ENCODE data around the gene HGS.

Gene HGS

DNA sequence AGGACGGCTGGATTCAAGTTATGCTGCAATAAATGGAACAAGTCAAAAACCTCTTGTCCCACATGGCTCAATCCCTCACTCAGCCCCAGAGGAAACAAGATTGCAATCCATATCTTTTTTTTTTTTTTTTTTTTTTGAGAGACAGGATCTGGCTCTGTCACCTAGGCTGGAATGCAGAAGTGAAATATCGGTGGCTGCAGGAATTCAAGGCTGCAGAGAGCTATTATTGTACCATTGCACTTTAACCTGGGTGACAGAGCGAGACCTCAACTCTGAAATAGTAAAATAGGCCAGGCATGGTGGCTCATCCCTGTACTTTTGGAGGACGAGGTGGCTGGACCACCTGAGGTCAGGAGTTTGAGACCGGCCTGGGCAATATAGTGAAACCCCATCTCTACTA is 24.8 kb upstream of the HGS start:
- no peak overlapping the region for H3K4me2 ChIP-seq (ENCODE audit: low read length)
- peaks cover 2% of the 10 kb centered on the region for H3K36me3 ChIP-seq (ENCODE audit: insufficient read depth, low read length)
- peaks cover 2% of the 10 kb centered on the region for H3K4me1 ChIP-seq (ENCODE audit: control insufficient read depth, insufficient read depth, low read length)
- no peak overlapping the region for H3K4me3 ChIP-seq (ENCODE audit: low read length)
- no peaks in the 10 kb centered on the region for H3K9me3 ChIP-seq (replicated peaks; ENCODE audit: low read length)
- H3K9ac ChIP-seq (ENCODE audit: low read depth, low read length) = no peak overlapping the region
- no peaks in the 10 kb centered on the region for H3K27me3 ChIP-seq (ENCODE audit: control insufficient read depth, insufficient read depth, low read length)

GRCh38 chr17:81660441-81660840 is 23.4 kb upstream of the HGS start:
- Histone ChIP-seq H3K9ac (ENCODE audit: low read depth, low read length) (no peak overlapping the region), H3K4me1 (ENCODE audit: control insufficient read depth, insufficient read depth, low read length) (peaks cover 9% of the 10 kb centered on the region), H3K27me3 (ENCODE audit: control insufficient read depth, insufficient read depth, low read length) (no peaks in the 10 kb centered on the region)

DNA sequence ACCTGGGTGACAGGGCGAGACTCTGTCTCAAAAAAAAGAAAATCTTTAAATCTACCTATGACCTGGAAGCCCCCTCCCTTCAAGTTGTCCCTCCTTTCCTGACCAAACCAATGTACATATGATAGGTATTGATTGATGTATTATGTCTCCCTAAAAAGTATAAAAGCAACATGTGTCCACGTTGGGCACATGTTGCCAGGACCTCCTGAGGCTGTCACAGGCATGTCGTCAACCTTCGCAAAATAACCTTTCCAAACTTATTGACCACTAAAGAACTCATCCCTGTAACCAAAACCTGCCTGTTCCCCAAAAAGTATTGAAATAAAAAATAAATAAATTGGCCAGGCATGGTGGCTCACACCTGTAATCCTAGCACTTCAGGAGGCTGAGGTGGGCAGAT is 21.8 kb upstream of the HGS start:
- Histone ChIP-seq H3K4me2 (ENCODE audit: low read length) (no peak overlapping the region), H3K36me3 (ENCODE audit: insufficient read depth, low read length) (peaks cover 13% of the 10 kb centered on the region), H3K27me3 (ENCODE audit: control insufficient read depth, insufficient read depth, low read length) (no peaks in the 10 kb centered on the region), H3K9me3 (replicated peaks; ENCODE audit: low read length) (no peaks in the 10 kb centered on the region), H3K9ac (ENCODE audit: low read depth, low read length) (no peak overlapping the region), H3K4me1 (ENCODE audit: control insufficient read depth, insufficient read depth, low read length) (peaks cover 13% of the 10 kb centered on the region), H3K4me3 (ENCODE audit: low read length) (no peak overlapping the region)

More at GRCh38 chr17:81660441-81660840, 23.4 kb upstream of the HGS start:
- H3K9me3 ChIP-seq (replicated peaks; ENCODE audit: low read length) = no peaks in the 10 kb centered on the region
- no peak overlapping the region for H3K4me2 ChIP-seq (ENCODE audit: low read length)
- peaks cover 13% of the 10 kb centered on the region for H3K36me3 ChIP-seq (ENCODE audit: insufficient read depth, low read length)
- no peak overlapping the region for H3K4me3 ChIP-seq (ENCODE audit: low read length)

GRCh38 chr17:81664051-81664470 is 19.8 kb upstream of the HGS start:
- H3K9ac ChIP-seq (ENCODE audit: low read depth, low read length) = no peak overlapping the region
- no peaks in the 10 kb centered on the region for H3K27me3 ChIP-seq (ENCODE audit: control insufficient read depth, insufficient read depth, low read length)
- H3K4me2 ChIP-seq (ENCODE audit: low read length) = no peak overlapping the region
- peaks cover 21% of the 10 kb centered on the region for H3K4me1 ChIP-seq (ENCODE audit: control insufficient read depth, insufficient read depth, low read length)
- H3K36me3 ChIP-seq (ENCODE audit: insufficient read depth, low read length) = peaks cover 13% of the 10 kb centered on the region
- H3K9me3 ChIP-seq (replicated peaks; ENCODE audit: low read length) = no peaks in the 10 kb centered on the region
- no peak overlapping the region for H3K4me3 ChIP-seq (ENCODE audit: low read length)

- peak overlapping the region; percentile 94 for H3K9ac ChIP-seq (ENCODE audit: low read depth, low read length)
- peak overlapping the region; percentile 95 for H3K4me2 ChIP-seq (ENCODE audit: low read length)
- H3K27me3 ChIP-seq (ENCODE audit: control insufficient read depth, insufficient read depth, low read length) = no peaks in the 10 kb centered on the region
- H3K9me3 ChIP-seq (replicated peaks; ENCODE audit: low read length) = no peaks in the 10 kb centered on the region
- peaks cover 22% of the 10 kb centered on the region for H3K36me3 ChIP-seq (ENCODE audit: insufficient read depth, low read length)
- peak overlapping the region; percentile 95 for H3K4me3 ChIP-seq (ENCODE audit: low read length)
- H3K4me1 ChIP-seq (ENCODE audit: control insufficient read depth, insufficient read depth, low read length) = peaks cover 21% of the 10 kb centered on the region
Measured at GRCh38 chr17:81665205-81666091, 18.4 kb upstream of the HGS start.

DNA sequence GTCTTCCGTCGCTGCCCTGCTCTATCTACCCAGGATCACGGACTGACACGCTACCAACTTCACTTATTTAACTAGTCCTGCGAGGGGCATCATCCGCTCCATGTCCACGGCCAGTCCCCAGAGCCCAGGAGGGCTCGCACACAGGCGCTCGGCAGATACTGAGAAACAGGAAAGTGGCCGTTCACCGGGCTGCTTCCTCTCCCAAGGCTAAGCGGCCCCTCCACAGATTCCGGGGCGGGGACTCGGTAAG is 17.8 kb upstream of the HGS start:
- peaks cover 21% of the 10 kb centered on the region for H3K4me1 ChIP-seq (ENCODE audit: control insufficient read depth, insufficient read depth, low read length)
- H3K9ac ChIP-seq (ENCODE audit: low read depth, low read length) = peak overlapping the region; percentile 94
- no peaks in the 10 kb centered on the region for H3K27me3 ChIP-seq (ENCODE audit: control insufficient read depth, insufficient read depth, low read length)
- H3K4me3 ChIP-seq (ENCODE audit: low read length) = peak overlapping the region; percentile 95
- peak overlapping the region; percentile 95 for H3K4me2 ChIP-seq (ENCODE audit: low read length)
- H3K9me3 ChIP-seq (replicated peaks; ENCODE audit: low read length) = no peaks in the 10 kb centered on the region
- H3K36me3 ChIP-seq (ENCODE audit: insufficient read depth, low read length) = peaks cover 26% of the 10 kb centered on the region

DNA sequence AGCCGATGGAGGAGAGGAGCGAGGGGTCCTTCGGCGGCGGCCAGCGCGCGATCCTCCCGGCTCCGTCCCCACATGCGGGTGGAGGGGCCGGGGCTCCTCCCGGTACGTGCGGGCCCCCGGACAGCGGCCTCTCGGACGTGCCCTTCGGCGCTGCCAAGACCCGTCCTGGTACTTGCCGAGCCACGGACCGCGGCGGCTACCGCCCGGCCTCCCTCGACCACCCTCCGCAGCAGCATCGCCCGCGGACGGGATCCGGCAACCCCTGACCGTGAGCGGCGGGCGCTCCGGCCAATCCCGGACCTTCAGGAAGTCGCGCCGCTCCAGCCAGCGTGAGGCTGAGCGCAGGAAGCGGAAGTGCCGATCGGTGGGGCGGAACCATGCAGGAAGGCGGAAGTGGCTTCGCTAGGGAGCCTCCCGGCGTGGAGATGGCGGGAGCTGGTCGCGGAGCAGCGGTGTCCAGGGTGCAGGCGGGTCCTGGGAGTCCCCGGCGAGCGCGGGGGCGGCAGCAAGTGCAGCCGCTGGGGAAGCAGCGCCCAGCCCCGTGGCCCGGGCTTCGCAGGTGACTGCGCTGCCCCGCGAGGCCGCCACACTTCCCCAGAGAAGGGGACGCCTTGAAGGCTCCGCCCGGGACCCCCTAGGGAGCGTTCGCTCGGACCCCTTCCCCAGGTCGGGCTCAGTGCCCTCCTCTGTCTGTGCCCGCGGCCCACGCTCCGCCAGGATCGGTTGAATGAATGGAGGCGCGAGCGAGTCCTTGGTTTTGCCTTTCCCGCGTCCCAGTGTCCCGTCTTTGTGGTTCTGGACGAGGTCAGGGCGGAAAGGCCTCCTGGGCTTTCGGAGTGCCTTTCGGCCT is 17.2 kb upstream of the HGS start, which contains the start of the genes CCDC137 and OXLD1:
Gene CCDC137, plus strand, starts transcription at position 396 of the 850 bp plus-strand sequence. Its CDS starts 30 bp downstream, at position 426.
Gene OXLD1, minus strand, starts transcription at position 264 of the 850 bp plus-strand sequence. Its CDS starts 28 bp downstream, at position 236.
- Histone ChIP-seq H3K9me3 (replicated peaks; ENCODE audit: low read length) (no peaks in the 10 kb centered on the region), H3K36me3 (ENCODE audit: insufficient read depth, low read length) (peaks cover 32% of the 10 kb centered on the region), H3K4me1 (ENCODE audit: control insufficient read depth, insufficient read depth, low read length) (peaks cover 21% of the 10 kb centered on the region)

GRCh38 chr17:81667754-81668153 is 16.1 kb upstream of the HGS start:
- Histone ChIP-seq H3K9ac (ENCODE audit: low read depth, low read length) (no peak overlapping the region), H3K4me3 (ENCODE audit: low read length) (peak overlapping the region; percentile 24), H3K36me3 (ENCODE audit: insufficient read depth, low read length) (peaks cover 44% of the 10 kb centered on the region), H3K27me3 (ENCODE audit: control insufficient read depth, insufficient read depth, low read length) (no peaks in the 10 kb centered on the region), H3K4me2 (ENCODE audit: low read length) (peak overlapping the region; percentile 42), H3K4me1 (ENCODE audit: control insufficient read depth, insufficient read depth, low read length) (peaks cover 21% of the 10 kb centered on the region), H3K9me3 (replicated peaks; ENCODE audit: low read length) (no peaks in the 10 kb centered on the region)

More for the DNA sequence above, 17.2 kb upstream of the HGS start, which contains the start of the genes CCDC137 and OXLD1:
- Histone ChIP-seq H3K4me2 (ENCODE audit: low read length) (peak within 1 kb of the TSS; percentile 95), H3K9ac (ENCODE audit: low read depth, low read length) (peak within 1 kb of the TSS; percentile 94), H3K4me3 (ENCODE audit: low read length) (peak within 1 kb of the TSS; percentile 95), H3K27me3 (ENCODE audit: control insufficient read depth, insufficient read depth, low read length) (no peaks in the 10 kb centered on the region)

DNA sequence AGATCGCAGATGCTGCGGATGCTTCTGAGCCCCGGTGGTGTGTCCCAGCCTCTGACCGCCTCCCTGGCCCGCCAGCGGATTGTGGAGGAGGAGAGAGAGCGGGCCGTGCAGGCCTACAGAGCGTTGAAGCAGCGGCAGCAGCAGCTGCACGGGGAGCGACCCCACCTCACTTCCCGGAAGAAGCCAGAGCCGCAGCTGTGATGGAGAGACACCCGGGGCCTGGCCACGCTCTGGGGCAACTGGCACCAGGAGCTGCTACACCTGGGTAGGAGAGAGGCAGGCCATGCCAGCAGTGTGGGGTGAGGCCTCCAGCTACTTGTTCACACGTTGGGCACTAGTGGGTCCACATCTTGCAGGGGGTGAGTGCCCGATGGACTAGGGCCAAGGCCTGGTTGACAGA is 11.3 kb upstream of the HGS start:
- H3K27me3 ChIP-seq (ENCODE audit: control insufficient read depth, insufficient read depth, low read length) = no peaks in the 10 kb centered on the region
- peaks cover 40% of the 10 kb centered on the region for H3K36me3 ChIP-seq (ENCODE audit: insufficient read depth, low read length)
- H3K9ac ChIP-seq (ENCODE audit: low read depth, low read length) = no peak overlapping the region
- peaks cover 6% of the 10 kb centered on the region for H3K4me1 ChIP-seq (ENCODE audit: control insufficient read depth, insufficient read depth, low read length)
- H3K4me2 ChIP-seq (ENCODE audit: low read length) = no peak overlapping the region
- H3K4me3 ChIP-seq (ENCODE audit: low read length) = no peak overlapping the region
- H3K9me3 ChIP-seq (replicated peaks; ENCODE audit: low read length) = no peaks in the 10 kb centered on the region

GRCh38 chr17:81672954-81673353 is 10.9 kb upstream of the HGS start:
- H3K4me2 ChIP-seq (ENCODE audit: low read length) = no peak overlapping the region
- peaks cover 2% of the 10 kb centered on the region for H3K4me1 ChIP-seq (ENCODE audit: control insufficient read depth, insufficient read depth, low read length)
- no peaks in the 10 kb centered on the region for H3K9me3 ChIP-seq (replicated peaks; ENCODE audit: low read length)
- H3K36me3 ChIP-seq (ENCODE audit: insufficient read depth, low read length) = peaks cover 40% of the 10 kb centered on the region
- no peaks in the 10 kb centered on the region for H3K27me3 ChIP-seq (ENCODE audit: control insufficient read depth, insufficient read depth, low read length)
- no peak overlapping the region for H3K9ac ChIP-seq (ENCODE audit: low read depth, low read length)
- H3K4me3 ChIP-seq (ENCODE audit: low read length) = no peak overlapping the region

DNA sequence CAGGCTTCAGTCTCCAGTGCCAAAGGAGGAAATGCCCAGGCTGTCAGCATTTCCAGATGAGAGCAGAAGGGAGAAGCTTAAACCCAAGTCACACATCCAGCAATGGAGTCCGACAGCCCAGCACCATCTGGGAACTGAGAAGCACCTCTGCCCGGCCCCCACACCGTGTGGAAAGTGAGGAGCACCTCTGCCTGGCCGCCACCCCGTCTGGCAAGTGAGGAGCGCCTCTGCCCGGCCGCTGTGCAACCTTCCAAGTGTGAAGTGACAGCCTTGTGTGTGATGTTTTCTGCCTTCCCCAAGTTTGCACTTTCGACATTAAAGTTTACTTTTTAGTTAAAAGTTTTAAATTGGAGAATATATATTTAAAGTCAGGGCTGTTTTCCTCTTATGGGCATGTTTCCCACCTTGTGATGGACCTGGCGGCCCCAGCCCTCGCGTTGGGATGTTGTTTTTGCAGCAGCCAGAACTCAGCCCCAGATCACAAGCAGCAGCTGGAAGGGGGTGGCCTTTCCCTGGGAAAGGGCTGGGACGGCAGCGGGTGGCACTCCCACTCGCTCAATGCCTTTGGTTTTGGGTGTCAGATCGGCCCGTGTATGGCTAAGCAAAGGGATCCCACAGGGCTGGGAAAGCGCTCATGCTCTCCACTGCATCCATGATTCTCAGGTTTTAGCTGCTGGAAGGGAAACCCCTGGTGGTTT is 10.1 kb upstream of the HGS start:
- Histone ChIP-seq H3K4me3 (ENCODE audit: low read length) (no peak overlapping the region), H3K4me1 (ENCODE audit: control insufficient read depth, insufficient read depth, low read length) (no peaks in the 10 kb centered on the region), H3K27me3 (ENCODE audit: control insufficient read depth, insufficient read depth, low read length) (no peaks in the 10 kb centered on the region), H3K4me2 (ENCODE audit: low read length) (no peak overlapping the region), H3K9ac (ENCODE audit: low read depth, low read length) (no peak overlapping the region), H3K36me3 (ENCODE audit: insufficient read depth, low read length) (peaks cover 40% of the 10 kb centered on the region), H3K9me3 (replicated peaks; ENCODE audit: low read length) (no peaks in the 10 kb centered on the region)

Measured in skeletal muscle satellite cell (primary cell).